Amniotic stem cell (primary cell): Measurements from ENCODE around the gene SRSF12.

Experiments used
- DNase-seq: peaks from one replicate; lab custom pipeline; 2025; lab: John Stamatoyannopoulos, UW

SRSF12 gene

GRCh38 chr6:89117211-89118108, at the start of gene SRSF12:
TSS of gene SRSF12 (minus strand) at chr6:89118071. CDS start at chr6:89117887, 184 bp downstream.
- no peak for DNase-seq

GRCh38 chr6:89162047-89162371, 44.1 kb upstream of the SRSF12 start:
- DNase-seq = no peak

GRCh38 chr6:89161326-89162046, 43.6 kb upstream of the SRSF12 start:
- DNase-seq = no peak

GRCh38 chr6:89160331-89161092, 42.6 kb upstream of the SRSF12 start:
- no peak for DNase-seq

GRCh38 chr6:89154131-89154530, 36.3 kb upstream of the SRSF12 start:
- DNase-seq = no peak

GRCh38 chr6:89148016-89148750, 30.3 kb upstream of the SRSF12 start:
- no peak for DNase-seq

- no peak for DNase-seq
Measured at GRCh38 chr6:89146718-89147700, 29.1 kb upstream of the SRSF12 start.

GRCh38 chr6:89145956-89146717, 28.3 kb upstream of the SRSF12 start, which contains the start of gene PM20D2:
TSS of gene PM20D2 (plus strand) at chr6:89146055. CDS start at chr6:89146145, 90 bp downstream.
- no peak for DNase-seq

- no peak for DNase-seq
Measured at GRCh38 chr6:89145091-89145955, 27.5 kb upstream of the SRSF12 start.

GRCh38 chr6:89144354-89144906, 26.6 kb upstream of the SRSF12 start:
- DNase-seq = no peak

- DNase-seq = no peak
Measured at GRCh38 chr6:89140347-89141156, 22.7 kb upstream of the SRSF12 start.

GRCh38 chr6:89139509-89140346, 21.9 kb upstream of the SRSF12 start:
- no peak for DNase-seq

- DNase-seq = no peak
Measured at GRCh38 chr6:89138173-89138572, 20.3 kb upstream of the SRSF12 start.

- DNase-seq = no peak
Measured at GRCh38 chr6:89134723-89135122, 16.9 kb upstream of the SRSF12 start.

GRCh38 chr6:89133981-89134380, 16.1 kb upstream of the SRSF12 start:
- DNase-seq = no peak

- no peak for DNase-seq
Measured at GRCh38 chr6:89132057-89132456, 14.2 kb upstream of the SRSF12 start.

- no peak for DNase-seq
Measured at GRCh38 chr6:89131599-89131998, 13.7 kb upstream of the SRSF12 start.
